SK-N-SH treated with all-trans-retinoic acid at 6 μM for 48 hours (cell line): ENCODE measurements around the gene SOWAHB.

Source experiments
- ATAC-seq: fragments of 200-7000 bp; cut with Tn5 transposase; 3 replicates; pipeline ENCODE4 v1.9.1; 2020; ENCODE audit warnings: mild to moderate bottlenecking, moderate library complexity
- ARNTL ChIP-seq: fragments of 450-650 bp; formaldehyde crosslinking; IDR thresholded peaks from 2 replicates; pipeline ENCODE4 v1.5.0; 2020; ENCODE audit warnings: low read depth, mild to moderate bottlenecking, moderate library complexity, borderline replicate concordance
- BACH2 ChIP-seq: fragments of 250-450 bp; sonication (Bioruptor Pico); IDR thresholded peaks from 2 replicates; pipeline ENCODE4 v1.9.0; 2021; ENCODE audit warnings: mild to moderate bottlenecking, borderline replicate concordance
- CSDC2 ChIP-seq: fragments of 250-450 bp; sonication (Bioruptor Pico); IDR thresholded peaks from 2 replicates; pipeline ENCODE4 v1.5.0; 2020; ENCODE audit warnings: mild to moderate bottlenecking, moderate library complexity
- CSRNP3 ChIP-seq: fragments of 250-450 bp; sonication (Bioruptor Pico); IDR thresholded peaks from 2 replicates; pipeline ENCODE4 v1.5.1; 2021; ENCODE audit warnings: mild to moderate bottlenecking, moderate library complexity
- GLIS3 ChIP-seq: fragments of 250-450 bp; sonication (Bioruptor Pico); IDR thresholded peaks from 2 replicates; pipeline ENCODE4 v1.5.0; 2020; ENCODE audit warnings: mild to moderate bottlenecking, moderate library complexity
- ISL1 ChIP-seq: fragments of 250-450 bp; sonication (Bioruptor Pico); IDR thresholded peaks from 2 replicates; pipeline ENCODE4 v2.1.2; 2022; ENCODE audit warnings: mild to moderate bottlenecking, moderate library complexity
- OSR1 ChIP-seq: fragments of 250-450 bp; sonication (Bioruptor Pico); IDR thresholded peaks from 2 replicates; pipeline ENCODE4 v1.8.0; 2022; ENCODE audit warnings: moderate library complexity, mild to moderate bottlenecking, inconsistent platforms
- PATZ1 ChIP-seq: fragments of 250-450 bp; sonication (Bioruptor Pico); IDR thresholded peaks from 2 replicates; pipeline ENCODE4 v1.8.0; 2020; ENCODE audit warnings: mild to moderate bottlenecking, moderate library complexity, borderline replicate concordance
- POU6F1 ChIP-seq: fragments of 250-450 bp; sonication (Bioruptor Pico); IDR thresholded peaks from 2 replicates; pipeline ENCODE4 v1.8.0; 2021; ENCODE audit warnings: low read depth, mild to moderate bottlenecking, moderate library complexity, borderline replicate concordance
- PPARA ChIP-seq: fragments of 250-450 bp; sonication (Bioruptor Pico); IDR thresholded peaks from 2 replicates; pipeline ENCODE4 v1.5.0; 2020; ENCODE audit warnings: mild to moderate bottlenecking, borderline replicate concordance
- RARB ChIP-seq: fragments of 250-450 bp; sonication (Bioruptor Pico); IDR thresholded peaks from 2 replicates; pipeline ENCODE4 v1.8.0; 2021; ENCODE audit warnings: mild to moderate bottlenecking, moderate library complexity
- TCF4 ChIP-seq: fragments of 250-450 bp; sonication (Bioruptor Pico); IDR thresholded peaks from 2 replicates; pipeline ENCODE4 v1.8.0; 2021; ENCODE audit warnings: mild to moderate bottlenecking, moderate library complexity, borderline replicate concordance
- TOX ChIP-seq: fragments of 250-450 bp; sonication (Bioruptor Pico); IDR thresholded peaks from 2 replicates; pipeline ENCODE4 v1.8.0; 2021; ENCODE audit warnings: mild to moderate bottlenecking, moderate library complexity, borderline replicate concordance
- TSHZ2 ChIP-seq: fragments of 250-450 bp; sonication (Bioruptor Pico); IDR thresholded peaks from 2 replicates; pipeline ENCODE4 v1.5.0; 2020; ENCODE audit warnings: mild to moderate bottlenecking, moderate library complexity
- ZC3H10 ChIP-seq: fragments of 250-450 bp; sonication (Bioruptor Pico); IDR thresholded peaks from 2 replicates; pipeline ENCODE4 v1.5.1; 2021; ENCODE audit warnings: mild to moderate bottlenecking, moderate library complexity
- ZFP30 ChIP-seq: fragments of 450-650 bp; formaldehyde crosslinking; IDR thresholded peaks from 2 replicates; pipeline ENCODE4 v1.5.0; 2022; ENCODE audit warnings: mild to moderate bottlenecking, moderate library complexity
- ZNF565 ChIP-seq: fragments of 450-650 bp; formaldehyde crosslinking; conservative IDR thresholded peaks from 2 replicates; pipeline ENCODE4 v1.5.0; 2020; ENCODE audit warnings: low read depth, mild to moderate bottlenecking, moderate library complexity
- ZNF70 ChIP-seq: fragments of 450-650 bp; formaldehyde crosslinking; IDR thresholded peaks from 2 replicates; pipeline ENCODE4 v1.5.0; 2020; ENCODE audit warnings: mild to moderate bottlenecking, moderate library complexity
- ZNF8 ChIP-seq: fragments of 450-650 bp; formaldehyde crosslinking; IDR thresholded peaks from 2 replicates; pipeline ENCODE4 v1.5.0; 2020; ENCODE audit warnings: mild to moderate bottlenecking, moderate library complexity
- TF ChIP-seq, protein P1 (sequence below): fragments of 250-450 bp; sonication (Bioruptor Pico); IDR thresholded peaks from 2 replicates; pipeline ENCODE4 v1.5.1; 2020; ENCODE audit warnings: low read depth, mild to moderate bottlenecking, moderate library complexity

SOWAHB gene

GRCh38 chr4:76896614-76897535 lies 1.1 kb downstream of the SOWAHB start:
- TF ChIP-seq RARB (CRISPR knock-in tag) (no peak), ZFP30 (no peak), TCF4 (CRISPR knock-in tag) (no peak), ARNTL (CRISPR knock-in tag) (no peak), ZNF565 (CRISPR knock-in tag) (no peak), ZNF70 (CRISPR knock-in tag) (no peak), TSHZ2 (no peak), CSDC2 (CRISPR knock-in tag) (no peak), ISL1 (no peak), ZC3H10 (CRISPR knock-in tag) (no peak), CSRNP3 (CRISPR knock-in tag) (no peak)
- TF ChIP-seq, all 23 proteins: peak for 0
- peak; percentile 78 for ATAC-seq

DNA sequence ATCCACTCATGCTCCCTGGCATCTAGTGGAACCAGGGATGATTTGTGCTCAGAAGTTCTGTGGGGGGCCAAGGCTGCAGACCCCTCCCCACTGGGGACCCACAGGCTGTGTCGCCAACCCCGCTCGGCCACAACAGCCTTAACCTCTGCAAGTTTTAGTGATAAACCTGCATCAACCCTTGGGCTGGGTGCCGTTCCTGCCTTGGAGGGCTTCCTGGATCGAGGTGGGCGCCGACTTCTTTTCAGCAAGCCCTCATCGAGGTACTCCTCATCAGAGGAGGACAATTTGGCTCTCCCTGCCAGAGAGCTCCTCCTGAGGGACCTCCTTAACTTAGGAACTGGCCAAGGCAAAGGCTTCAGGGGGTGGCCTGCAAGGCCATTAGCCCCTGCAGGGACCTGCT lies 1.9 kb downstream of the SOWAHB start:
- TF ChIP-seq, protein P1, sequence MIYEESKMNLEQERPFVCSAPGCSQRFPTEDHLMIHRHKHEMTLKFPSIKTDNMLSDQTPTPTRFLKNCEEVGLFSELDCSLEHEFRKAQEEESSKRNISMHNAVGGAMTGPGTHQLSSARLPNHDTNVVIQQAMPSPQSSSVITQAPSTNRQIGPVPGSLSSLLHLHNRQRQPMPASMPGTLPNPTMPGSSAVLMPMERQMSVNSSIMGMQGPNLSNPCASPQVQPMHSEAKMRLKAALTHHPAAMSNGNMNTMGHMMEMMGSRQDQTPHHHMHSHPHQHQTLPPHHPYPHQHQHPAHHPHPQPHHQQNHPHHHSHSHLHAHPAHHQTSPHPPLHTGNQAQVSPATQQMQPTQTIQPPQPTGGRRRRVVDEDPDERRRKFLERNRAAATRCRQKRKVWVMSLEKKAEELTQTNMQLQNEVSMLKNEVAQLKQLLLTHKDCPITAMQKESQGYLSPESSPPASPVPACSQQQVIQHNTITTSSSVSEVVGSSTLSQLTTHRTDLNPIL (CRISPR knock-in tag), result no peak
- ATAC-seq, result no peak

DNA sequence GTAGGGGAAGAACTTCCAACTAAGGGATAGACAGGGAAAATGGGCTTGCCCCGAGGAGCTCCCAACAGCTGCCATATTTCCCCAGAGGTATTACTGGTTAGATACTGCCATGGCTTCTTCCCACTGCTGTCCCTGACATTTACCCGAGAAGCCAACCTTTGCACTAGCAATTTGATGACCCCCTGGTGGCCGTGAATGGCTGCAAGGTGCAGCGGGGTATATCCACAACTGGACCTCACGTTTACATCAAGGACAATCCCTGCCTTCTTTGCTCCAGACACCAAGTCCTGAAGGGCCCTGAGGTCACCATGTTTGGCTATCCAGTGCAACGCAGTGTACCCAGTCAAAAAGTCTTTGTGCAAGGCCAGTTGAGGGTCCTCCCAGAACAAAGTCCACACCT lies 2.3 kb downstream of the SOWAHB start:
- TF ChIP-seq, protein P1 (CRISPR knock-in tag), result no peak
- TF ChIP-seq POU6F1, result no peak
- no peak for TF ChIP-seq RARB (CRISPR knock-in tag)
- no peak for TF ChIP-seq ZNF565 (CRISPR knock-in tag)
- no peak for TF ChIP-seq TOX
- no peak for TF ChIP-seq ZFP30
- TF ChIP-seq ZNF8 (CRISPR knock-in tag), result no peak
- TF ChIP-seq PATZ1 (CRISPR knock-in tag), result no peak
- TF ChIP-seq BACH2 (CRISPR knock-in tag), result no peak
- no peak for TF ChIP-seq TCF4 (CRISPR knock-in tag)
- no peak for TF ChIP-seq ARNTL (CRISPR knock-in tag)
- TF ChIP-seq ISL1, result no peak
- TF ChIP-seq TSHZ2, result no peak
- TF ChIP-seq OSR1 (CRISPR knock-in tag), result no peak
- TF ChIP-seq PPARA, result no peak
- TF ChIP-seq GLIS3 (CRISPR knock-in tag), result no peak
- no peak for TF ChIP-seq CSDC2 (CRISPR knock-in tag)
- ATAC-seq, result no peak
